ENCODE measurements around the gene GRIK4. TPM values are rescaled to one million over a fixed set of nuclear protein-coding genes. Genes with fewer than 3 reads are reported as not detected.

Gene GRIK4
- total RNA-seq, 1 donor from 2014 or later: 2.2 TPM

DNA sequence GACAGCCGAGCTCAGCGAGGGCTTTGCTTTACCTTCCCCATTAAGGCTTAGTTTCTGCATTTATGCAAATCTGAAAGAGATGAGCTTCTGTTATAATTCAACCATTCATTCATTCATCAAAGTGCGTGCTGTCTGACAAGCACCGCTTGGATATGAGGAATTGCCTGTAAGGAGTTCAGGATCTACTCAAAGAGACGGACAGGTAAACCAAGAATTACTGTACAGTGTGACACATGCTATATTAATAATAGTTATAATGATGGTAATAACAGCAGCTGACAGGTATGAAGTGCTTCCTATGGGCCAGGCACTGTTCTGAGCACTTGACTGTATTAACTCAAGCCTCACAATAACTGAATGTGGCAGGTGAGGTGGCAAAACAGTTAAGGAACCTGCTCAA is 402.5 kb downstream of the GRIK4 start:
- no peak for DNase-seq (ENCODE audit: low spot score in 2 of 2, unreplicated experiment in 2 of 2)
- Mint-ChIP-seq H3K9me3 (no peaks in the 10 kb centered on the region), H3K36me3 (no peaks in the 10 kb centered on the region), H3K27ac (no peak overlapping the region), H3K4me1 (peaks cover 3% of the 10 kb centered on the region), H3K27me3 (ENCODE audit: low read depth) (peaks cover 6% of the 10 kb centered on the region), H3K4me3 (no peak overlapping the region)
- TF ChIP-seq, protein P1, sequence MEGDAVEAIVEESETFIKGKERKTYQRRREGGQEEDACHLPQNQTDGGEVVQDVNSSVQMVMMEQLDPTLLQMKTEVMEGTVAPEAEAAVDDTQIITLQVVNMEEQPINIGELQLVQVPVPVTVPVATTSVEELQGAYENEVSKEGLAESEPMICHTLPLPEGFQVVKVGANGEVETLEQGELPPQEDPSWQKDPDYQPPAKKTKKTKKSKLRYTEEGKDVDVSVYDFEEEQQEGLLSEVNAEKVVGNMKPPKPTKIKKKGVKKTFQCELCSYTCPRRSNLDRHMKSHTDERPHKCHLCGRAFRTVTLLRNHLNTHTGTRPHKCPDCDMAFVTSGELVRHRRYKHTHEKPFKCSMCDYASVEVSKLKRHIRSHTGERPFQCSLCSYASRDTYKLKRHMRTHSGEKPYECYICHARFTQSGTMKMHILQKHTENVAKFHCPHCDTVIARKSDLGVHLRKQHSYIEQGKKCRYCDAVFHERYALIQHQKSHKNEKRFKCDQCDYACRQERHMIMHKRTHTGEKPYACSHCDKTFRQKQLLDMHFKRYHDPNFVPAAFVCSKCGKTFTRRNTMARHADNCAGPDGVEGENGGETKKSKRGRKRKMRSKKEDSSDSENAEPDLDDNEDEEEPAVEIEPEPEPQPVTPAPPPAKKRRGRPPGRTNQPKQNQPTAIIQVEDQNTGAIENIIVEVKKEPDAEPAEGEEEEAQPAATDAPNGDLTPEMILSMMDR (IDR thresholded peaks at IDR 0.05; ENCODE audit: unreplicated experiment): no peak

DNA sequence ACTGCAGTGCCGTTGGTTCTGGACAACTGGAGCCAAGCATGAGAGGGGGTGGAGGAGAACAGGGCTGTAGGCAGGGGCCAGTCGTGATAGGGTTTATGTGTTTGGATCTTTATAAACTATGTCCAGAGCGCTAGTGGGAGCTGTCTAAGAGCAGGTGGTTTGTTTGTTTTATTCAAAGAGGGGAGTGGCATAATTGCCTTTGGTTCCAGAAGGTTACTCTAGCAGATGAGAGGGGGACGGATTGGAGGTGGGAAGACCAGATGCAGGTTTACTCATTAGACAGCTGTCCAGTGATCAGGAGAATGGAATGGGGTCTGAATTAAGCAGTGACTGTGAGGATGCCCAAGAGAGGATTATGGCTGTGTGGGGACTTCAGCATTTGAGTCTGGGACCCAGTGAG is 403.1 kb downstream of the GRIK4 start:
- Mint-ChIP-seq H3K4me1 (peaks cover 3% of the 10 kb centered on the region), H3K9me3 (no peaks in the 10 kb centered on the region), H3K27ac (no peak overlapping the region), H3K4me3 (no peak overlapping the region), H3K27me3 (ENCODE audit: low read depth) (peaks cover 6% of the 10 kb centered on the region), H3K36me3 (no peaks in the 10 kb centered on the region)
- DNase-seq (ENCODE audit: low spot score in 2 of 2, unreplicated experiment in 2 of 2): no peak
- TF ChIP-seq, protein P1 (IDR thresholded peaks at IDR 0.05; ENCODE audit: unreplicated experiment): no peak

- H3K9me3 Mint-ChIP-seq: no peaks in the 10 kb centered on the region
- H3K36me3 Mint-ChIP-seq: no peaks in the 10 kb centered on the region
These were observed 406.2 kb downstream of the GRIK4 start for GRCh38 chr11:120917559-120918239.

GRCh38 chr11:120918257-120918656 is 406.7 kb downstream of the GRIK4 start:
- H3K27ac Mint-ChIP-seq: no peak overlapping the region
- no peak for DNase-seq (ENCODE audit: low spot score in 2 of 2, unreplicated experiment in 2 of 2)
- H3K9me3 Mint-ChIP-seq: no peaks in the 10 kb centered on the region
- H3K4me1 Mint-ChIP-seq: peaks cover 3% of the 10 kb centered on the region
- no peaks in the 10 kb centered on the region for H3K36me3 Mint-ChIP-seq
- no peak overlapping the region for H3K4me3 Mint-ChIP-seq
- TF ChIP-seq, protein P1 (IDR thresholded peaks at IDR 0.05; ENCODE audit: unreplicated experiment): no peak
- H3K27me3 Mint-ChIP-seq (ENCODE audit: low read depth): peaks cover 6% of the 10 kb centered on the region

More at GRCh38 chr11:120917559-120918239, 406.2 kb downstream of the GRIK4 start:
- DNase-seq (ENCODE audit: low spot score in 2 of 2, unreplicated experiment in 2 of 2): no peak
- H3K27me3 Mint-ChIP-seq (ENCODE audit: low read depth): peaks cover 6% of the 10 kb centered on the region
- H3K4me1 Mint-ChIP-seq: peaks cover 3% of the 10 kb centered on the region
- H3K4me3 Mint-ChIP-seq: no peak overlapping the region
- TF ChIP-seq, protein P1 (IDR thresholded peaks at IDR 0.05; ENCODE audit: unreplicated experiment): no peak
- no peak overlapping the region for H3K27ac Mint-ChIP-seq

DNA sequence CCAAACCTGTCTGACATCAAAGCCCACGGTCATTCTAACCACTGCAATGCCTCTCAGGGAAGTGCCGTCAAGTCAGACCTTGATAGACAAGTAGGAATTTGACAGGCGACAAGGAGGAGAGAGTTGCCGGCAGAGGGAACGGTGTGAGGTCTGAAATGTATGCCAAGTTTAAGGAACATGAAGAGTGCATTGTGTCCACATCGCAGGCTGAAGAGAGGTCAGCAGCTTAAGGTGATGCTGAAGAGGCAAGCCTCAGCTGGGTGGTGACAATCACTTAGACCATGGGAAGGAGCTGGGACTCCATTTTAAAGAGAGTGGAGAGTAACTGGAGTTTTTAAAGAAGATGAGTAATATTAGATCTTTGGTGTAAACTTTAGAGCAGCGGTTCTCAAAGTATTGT is 407.5 kb downstream of the GRIK4 start:
- H3K4me3 Mint-ChIP-seq: no peak overlapping the region
- H3K4me1 Mint-ChIP-seq: peaks cover 3% of the 10 kb centered on the region
- H3K36me3 Mint-ChIP-seq: no peaks in the 10 kb centered on the region
- H3K27ac Mint-ChIP-seq: no peak overlapping the region
- no peaks in the 10 kb centered on the region for H3K9me3 Mint-ChIP-seq
- TF ChIP-seq, protein P1 (IDR thresholded peaks at IDR 0.05; ENCODE audit: unreplicated experiment): no peak
- H3K27me3 Mint-ChIP-seq (ENCODE audit: low read depth): peaks cover 6% of the 10 kb centered on the region
- DNase-seq (ENCODE audit: low spot score in 2 of 2, unreplicated experiment in 2 of 2): no peak

All from mesothelial cell of epicardium (in vitro differentiated cells).